ENCODE results near the gene GPBAR1.

The GPBAR1 gene

DNA sequence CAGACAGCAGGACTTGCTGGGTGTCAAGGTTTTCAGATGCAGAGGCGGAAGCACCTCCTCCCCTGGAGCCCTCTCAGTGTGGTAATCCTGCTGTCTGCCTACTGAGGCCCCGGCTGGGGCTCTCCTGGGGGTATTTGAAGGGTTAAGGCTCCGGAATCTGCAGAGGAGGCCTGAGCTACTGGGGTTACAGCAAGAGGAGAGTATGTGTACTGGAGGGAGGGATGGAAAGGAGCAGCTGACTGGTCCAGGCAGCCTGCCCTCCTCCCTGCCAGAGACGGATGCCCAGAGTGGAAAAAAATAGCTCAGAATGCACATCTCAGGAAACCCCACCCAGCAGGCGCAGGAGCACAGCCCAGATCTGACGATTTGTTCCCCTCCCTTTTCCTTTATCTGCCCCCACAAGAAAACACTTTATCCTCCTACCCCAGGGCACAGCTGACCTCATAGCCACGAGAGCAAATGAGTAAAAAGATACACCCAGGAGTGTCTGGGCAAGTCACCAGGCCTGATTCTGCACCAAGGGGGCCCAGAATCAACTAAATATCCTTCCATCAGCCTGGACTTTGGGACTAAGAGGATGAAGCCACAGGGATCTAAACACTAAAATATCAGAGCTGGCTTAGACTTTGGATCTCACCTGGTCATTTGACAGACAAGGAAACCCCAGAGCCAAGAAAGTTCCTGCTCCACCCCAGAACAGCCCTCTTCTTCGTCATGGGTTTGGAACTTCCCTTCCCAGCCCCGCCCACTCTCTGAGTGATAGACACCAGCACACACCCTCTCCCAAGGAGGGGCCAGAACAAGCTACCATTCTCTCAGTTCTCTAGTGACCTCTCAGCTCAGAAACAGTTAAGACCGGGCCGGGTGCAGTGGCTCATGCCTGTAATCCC lies 26.0 kb downstream of the GPBAR1 start:
- DNase-seq, result peak; percentile 89

DNA sequence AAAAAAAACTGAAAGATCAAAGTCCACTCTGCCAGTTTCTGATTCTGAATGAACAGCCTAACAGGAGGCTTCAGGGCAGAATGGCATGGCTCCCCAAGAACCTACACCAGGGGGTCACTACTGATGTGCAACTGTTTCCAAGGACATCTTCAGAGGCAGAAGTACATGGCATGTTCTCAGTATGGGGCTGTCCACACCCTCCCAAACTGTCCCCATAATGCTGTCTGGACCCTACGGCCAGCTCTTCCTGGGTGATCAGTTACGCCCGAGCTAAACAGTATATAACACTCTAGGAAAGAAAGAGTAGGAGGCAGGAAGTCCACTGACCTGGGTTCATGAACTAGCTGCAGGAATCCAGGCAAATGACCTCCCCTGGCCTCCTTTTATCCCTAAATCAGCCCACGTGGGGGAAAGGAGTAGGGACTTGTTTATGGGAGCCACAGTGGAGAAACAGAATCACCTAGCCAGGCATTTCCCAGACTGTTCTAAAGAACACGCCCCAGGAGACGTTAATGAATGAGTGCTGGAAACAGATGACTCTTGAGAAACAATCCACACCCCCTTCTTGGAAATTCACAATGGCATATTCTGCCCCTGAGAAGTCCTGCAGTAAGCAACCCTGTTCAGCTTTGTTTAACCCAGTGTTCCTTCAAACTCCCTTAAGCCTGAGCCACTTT lies 29.0 kb downstream of the GPBAR1 start:
- no peak for DNase-seq

DNA sequence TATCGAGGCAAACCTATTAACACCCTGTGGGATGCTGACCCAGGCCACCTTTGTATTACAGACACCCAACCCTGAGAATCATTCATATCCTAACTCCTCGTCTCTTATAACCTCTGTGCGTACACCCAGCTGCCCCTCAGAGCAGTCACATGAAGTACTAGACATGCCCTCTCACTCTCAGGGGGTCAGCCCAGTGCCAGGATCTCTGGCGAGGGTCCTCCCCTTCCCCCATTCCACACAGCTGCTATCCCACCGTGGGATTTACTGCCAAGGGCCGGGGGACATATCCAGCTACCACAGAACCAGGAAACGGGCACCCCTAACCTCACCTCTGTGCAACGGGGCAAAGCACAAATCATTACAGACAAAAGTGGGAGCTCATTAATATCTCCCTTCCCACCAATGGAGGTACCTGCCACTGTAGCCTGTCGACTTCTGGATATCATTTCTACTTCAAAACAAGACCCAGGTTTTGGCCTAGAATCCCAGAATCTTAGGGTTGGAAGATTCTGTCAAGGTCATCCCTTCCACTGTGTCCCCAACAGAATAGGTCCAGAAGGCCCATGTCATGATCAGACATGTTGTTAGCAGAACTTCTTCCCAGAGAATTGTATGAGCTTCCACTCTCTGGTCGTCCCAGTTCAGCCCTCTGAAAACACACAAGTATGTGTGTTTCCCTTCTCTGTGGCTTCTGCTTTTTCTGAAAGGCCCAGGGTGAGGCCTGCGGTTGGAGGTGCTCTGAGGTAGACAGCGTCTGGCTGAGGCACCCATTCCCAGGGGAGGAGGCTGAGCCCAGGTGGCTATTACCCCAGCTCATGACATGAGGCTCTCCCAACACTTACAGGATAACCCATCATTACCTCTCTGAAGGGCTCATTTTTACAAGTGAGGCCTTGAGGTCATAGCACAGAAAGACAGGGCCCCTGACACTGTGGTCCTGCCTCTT lies 29.8 kb downstream of the GPBAR1 start:
- no peak for DNase-seq

DNA sequence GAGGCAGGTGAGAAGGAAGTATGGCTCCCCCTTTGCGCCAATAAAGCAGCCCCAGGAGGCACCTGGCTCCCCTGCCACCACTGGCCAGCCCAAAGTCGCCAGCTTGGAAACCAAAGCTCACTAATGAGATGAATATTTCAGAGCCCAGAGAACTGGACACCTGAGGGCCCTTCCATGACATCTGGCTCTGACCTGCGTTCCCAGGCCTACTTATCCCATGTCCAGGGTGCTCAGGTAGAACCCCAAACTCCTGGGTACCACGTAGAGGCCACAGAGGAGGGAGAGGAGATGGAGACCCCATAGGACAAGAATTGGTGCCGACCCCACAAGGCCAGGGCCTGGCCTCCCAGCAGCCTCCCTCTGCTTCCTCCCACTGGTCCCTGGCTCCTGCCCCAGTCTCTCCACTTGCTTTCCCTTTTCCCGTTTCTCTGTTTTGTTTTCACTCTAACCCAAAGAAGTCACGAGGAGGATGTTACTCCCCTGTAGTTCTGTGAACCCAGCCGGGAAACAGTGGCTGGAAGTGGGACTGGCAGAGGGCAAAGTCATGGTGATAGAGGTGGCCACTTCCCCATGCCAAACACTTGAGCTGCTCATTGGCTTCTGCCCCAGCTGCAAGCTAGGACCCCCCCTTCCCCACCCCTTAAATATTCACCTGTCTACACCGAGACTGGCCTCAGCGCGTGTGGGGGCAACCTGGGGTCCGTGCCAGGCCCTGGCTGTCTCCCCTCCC lies 30.7 kb downstream of the GPBAR1 start:
- no peak for DNase-seq

DNA sequence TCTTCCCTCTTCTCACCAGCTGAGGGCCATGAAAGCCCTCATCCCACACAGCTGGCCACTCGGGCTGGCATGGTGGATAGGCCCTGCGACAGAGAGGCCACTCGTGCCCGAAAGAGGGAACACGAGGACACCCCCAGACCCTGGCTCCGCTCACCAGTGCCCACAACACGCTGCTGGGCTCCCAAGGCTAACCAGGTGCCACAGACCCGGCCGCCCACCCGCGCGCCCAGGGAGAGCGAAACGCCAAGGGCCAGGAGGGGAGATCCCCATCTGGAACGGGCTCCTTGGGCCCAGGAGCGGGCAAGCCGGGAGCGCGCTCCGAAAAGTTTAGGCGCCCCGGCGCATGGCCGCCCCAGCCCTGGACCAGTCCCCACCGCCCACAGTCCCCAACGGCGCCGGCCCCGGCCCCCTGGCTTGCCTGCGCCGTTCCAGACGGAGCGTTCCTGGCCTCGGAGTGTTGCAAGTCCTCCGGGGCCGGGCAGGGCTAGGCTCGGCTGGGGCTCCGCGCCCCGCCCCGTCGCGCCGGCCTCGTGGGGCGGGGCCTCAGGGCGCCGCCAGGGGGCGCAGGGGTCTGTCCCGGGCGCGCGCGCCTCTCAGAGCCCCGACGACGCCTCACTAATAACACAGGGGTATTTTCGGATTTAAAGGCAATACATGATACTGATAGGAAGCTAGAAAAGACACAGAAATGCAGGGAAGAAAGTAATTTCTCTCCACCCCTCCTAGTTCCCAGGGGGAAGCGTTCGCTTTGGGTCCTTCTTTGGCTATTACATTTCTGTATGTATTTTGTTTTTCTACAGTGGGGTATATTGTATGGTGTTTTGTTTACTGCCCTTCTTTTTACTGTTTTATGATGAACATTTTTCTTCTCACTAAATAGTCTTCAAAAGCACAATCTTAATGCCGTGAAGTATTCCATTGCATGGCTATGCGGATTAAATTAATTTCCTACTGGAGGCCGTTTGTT lies 31.5 kb downstream of the GPBAR1 start, which contains the start of gene TMBIM1:
TMBIM1 (minus strand) TSS at position 456 of the 967 bp plus-strand sequence. CDS start 10,362 bp downstream, outside the sequence.
- DNase-seq, result peak; percentile 16

DNA sequence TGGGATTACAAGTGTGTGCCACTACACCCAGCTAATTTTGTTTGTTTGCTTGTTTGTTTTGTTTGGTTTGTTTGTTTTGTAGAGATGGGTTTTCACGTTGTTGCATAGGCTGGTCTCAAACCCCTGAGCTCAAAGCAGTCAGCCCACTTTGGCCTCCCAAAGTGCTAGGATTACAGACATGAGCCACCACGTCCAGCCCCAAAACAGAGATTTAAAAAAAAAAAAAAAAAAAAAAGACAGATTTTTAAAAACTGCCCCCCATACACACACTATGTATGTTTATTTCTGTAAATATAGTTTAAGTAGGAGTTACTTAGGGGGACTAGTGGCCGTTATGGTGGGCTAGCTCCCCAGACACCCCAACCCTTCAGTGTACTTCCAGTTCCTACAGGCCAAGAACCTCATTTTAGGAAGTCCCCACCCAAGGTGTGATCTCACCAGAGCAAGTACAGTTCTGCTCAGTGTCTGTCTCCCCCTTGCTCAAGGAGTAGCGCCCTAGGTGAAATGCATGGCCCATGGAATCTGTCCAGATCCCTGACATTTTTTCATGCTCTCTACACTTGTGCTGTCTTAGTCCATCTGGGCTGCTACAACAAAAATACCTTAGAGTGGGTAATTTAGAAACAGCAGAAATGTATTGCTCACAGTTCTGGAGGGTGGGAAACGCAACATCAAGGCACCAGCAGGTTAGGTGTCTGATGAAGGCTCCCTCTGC lies 33.1 kb downstream of the GPBAR1 start:
- no peak for DNase-seq

DNA sequence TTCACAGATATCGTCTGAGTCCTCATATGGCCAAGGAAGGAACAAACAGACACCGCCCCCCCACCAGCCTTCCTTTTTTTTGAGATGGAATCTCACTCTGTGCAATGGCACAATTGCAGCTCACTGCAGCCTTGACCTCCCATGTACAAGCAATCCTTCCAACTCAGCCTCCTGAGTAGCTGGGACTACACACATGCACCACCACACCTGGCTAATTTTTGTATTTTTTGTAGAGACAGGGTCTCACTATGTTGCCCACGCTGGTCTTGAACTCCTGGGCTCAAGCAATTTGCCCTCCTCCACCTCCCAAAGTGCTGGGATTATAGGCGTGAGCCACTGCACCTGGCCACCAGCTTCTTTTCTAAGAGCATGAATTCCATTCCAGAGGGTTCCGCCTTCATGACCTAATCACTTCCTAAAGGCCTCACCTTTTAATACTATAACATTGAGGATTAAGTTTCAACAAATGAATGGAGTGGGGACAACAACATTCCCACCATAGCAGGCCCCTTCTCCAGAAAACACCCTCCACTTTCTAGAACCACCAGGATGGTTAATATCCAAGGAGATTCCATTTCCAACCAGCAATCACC lies 33.7 kb downstream of the GPBAR1 start:
- DNase-seq, result no peak

DNA sequence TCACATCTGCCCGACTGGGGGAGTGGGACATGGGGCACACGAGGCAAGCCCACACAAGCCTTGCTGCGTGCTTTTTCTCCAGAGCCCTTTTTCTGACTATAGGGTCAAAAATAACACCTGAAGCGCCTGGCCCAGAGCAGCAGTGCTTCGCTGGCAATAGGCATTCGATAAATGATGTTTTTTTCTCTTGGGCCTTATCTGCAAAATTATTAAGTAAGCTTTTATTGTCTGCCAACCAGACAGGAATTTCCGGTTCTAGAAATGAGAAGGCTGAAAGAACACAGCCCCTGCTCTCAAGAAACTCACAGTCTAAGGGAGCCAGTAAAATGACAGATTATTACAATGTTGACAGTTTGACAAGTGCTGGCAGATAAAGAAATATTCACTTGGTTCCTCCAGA lies 34.2 kb downstream of the GPBAR1 start:
- peak; percentile 18 for DNase-seq

DNA sequence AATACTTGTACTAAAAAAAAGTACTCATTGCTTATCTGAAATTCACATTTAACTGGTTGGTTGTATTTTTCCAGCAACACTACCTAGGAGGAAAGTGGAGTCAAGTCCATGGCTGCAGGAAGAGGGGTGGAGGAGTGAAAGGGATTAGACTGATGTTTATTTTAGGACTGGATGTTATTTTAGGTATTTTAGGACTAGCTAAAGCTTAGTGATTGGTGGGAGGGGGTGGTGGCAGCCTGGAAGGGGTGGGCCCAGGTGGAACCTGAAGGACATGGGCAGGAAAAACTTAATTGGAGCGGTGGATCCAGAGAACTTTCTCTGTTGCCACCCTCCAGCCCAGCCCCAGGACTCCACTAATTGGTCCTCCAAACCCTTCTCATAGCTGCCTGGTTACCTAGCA lies 35.4 kb downstream of the GPBAR1 start:
- no peak for DNase-seq

DNA sequence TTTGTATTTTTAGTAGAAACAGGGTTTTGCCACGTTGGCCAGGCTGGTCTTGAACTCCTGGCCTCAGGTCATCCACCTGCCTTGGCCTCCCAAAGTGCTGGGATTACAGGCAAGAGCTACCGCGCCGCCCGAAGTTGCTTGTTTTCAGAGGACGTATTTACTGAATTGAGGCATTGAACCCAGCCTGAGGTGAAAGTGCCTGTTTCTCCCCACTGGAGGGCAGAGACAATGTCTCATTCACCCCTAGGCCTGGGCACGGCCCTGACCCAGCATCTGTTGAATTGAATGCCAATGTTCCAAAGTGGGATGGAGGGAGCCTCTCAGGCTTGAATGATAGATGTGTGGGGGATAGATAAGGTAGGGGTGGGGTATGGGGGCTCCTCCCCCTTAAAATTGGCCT lies 36.0 kb downstream of the GPBAR1 start:
- DNase-seq, result no peak

DNA sequence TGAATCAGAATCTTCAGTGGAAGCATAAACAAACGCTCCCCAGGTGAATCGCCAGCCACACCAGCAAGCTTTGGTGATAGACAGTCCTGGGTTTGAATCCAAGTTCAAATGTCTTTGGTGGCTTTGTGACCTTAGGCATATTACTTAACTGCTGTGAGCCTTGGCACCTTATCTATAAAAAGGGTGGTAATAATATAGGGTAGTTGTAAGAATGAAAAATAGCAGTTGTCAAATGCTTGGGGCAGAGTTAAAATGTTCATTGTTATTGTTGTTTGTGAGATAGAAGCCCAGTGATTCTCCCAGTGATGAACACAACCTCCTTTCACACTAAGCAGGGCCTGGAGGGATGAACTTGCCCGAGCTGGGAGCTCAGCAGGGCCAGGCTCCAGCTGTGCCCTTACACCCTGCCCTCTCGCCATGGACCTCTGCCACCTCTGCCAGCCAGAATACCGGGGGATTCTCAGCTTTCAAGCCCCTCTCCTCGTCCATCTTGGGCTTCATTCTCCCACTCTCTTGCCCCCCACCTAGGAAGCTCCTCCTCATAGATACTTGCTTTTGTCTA lies 37.6 kb downstream of the GPBAR1 start:
- no peak for DNase-seq

DNA sequence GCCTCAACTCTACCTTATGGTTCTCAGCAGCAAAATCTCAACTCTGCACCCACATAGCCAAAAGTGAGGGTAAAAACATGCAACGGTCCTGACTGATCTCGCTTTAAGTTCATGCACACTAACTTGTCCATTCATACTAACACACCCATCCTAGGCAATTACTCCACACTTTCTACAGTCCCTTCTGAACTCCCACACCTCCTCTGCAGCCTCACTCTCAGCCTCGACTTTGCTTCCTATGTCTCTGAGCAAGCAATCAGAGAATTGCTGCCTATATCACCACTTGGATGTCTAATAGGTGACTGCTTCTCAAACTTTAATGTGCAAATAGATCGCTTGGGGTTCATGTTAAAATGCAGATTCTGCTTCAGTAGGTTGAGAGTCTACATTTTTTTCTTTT lies 39.3 kb downstream of the GPBAR1 start:
- no peak for DNase-seq

DNA sequence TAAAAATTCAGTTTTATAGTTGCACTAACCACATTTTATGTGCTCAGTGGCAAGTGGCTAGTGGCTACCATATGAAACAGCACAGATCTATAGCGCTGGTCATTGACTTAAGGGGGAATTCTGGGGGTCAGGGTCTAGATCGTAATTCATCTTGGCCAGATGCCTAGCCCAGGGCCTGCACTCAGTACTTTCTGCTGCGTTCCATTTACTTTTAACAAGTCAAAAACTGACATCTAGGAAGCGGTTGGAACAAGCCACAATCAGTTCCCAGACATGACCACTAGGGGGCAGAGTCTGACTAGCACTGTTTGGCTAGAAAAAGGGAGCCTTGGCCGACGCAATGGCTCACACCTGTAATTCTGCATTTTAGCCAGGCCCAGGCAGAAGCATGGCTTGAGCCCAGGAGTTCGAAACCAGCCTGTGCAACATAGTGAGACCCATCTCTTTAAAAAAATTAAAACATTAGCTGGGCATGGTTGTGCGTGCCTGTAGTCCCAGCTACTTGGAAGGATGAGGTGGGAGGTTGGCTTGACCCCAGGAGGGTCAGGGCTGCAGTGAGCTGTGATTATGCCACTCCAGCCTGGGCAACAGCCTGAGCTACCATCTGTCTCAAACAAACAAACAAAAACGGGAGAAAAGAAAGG lies 40.5 kb downstream of the GPBAR1 start:
- DNase-seq, result peak; percentile 35

DNA sequence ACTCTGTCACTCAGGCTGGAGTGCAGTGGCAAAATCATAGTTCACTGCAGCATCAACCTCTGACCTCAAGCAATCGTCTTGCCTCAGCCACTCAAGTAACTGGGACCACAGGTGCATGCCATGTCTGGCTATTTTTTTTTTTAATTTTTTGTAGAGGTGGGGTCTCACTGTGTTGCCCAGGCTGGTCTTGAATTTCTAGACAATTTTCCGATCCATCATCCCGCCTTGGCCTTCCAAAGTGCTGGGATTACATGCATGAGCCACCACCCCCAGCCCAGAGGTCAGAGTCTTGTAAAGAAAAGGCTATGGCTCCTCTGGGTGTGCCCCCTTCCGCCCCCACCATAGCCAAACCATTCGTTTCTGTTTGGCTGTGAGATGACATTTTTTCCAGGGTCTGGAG lies 44.6 kb downstream of the GPBAR1 start:
- DNase-seq, result no peak

DNA sequence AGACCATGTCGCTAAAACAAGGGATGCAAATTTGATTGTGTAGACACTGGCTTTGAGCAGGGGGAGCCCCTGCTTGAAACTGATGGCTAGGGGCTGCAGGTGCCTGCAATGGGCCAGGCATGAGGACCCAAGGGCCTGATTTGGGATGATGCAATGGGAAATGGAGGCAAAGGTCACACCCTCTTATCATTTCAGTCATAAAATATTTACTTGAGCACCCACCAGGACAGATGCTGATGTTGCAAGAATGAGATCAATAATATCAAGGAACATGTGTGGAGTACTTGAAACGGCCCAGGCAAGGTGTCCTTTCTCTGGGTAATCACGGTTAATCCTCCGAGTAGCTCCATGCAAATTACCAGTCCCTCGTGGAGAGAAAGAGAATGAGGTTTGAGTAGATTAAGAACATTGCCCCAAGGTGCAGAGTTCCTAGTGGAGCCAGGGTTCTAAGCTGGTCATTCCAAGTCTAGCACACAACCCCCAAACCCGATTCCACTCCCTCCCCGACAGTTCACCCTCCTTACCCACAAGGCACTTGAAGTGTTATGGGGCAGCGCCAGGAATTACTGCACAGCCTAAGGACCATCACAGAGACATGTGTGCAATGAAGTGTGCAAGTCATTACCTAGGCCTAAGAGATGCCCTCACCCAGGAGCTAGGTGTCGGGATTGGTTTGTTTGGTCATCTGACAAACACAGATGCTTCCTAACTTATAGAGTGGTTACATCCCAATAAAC lies 45.5 kb downstream of the GPBAR1 start:
- DNase-seq, result no peak

DNA sequence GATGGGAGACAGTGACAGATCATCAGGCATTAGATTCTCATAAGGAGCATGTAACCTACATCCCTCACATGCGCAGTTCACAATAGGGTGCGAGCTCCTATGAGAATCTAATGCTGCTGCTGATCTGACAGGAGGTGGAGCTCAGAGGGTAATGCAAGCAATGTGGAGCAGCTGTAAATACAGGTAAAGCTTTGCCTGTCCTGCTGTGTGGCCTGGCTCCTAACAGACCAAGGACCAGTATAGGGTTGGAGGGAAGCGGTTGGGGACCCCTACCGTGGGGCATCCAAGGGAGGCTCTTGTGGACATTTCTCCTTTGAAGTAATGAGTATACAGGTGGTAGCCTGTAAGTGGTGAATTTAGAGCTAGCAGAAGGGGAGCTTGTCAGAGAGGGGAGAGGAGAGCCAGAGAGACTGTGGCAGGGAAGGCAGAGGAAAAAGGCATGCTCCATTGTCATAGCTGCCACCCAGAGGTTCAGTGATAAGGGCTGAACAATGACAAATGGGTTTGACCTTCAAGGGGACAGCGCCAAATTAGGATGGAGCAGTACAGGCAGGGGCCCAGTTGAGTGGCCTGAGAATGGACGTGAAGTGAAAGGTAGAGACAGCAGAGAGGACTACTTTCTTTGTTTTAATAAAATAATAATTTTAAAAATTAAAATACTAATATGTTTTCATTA lies 46.7 kb downstream of the GPBAR1 start:
- DNase-seq, result no peak

DNA sequence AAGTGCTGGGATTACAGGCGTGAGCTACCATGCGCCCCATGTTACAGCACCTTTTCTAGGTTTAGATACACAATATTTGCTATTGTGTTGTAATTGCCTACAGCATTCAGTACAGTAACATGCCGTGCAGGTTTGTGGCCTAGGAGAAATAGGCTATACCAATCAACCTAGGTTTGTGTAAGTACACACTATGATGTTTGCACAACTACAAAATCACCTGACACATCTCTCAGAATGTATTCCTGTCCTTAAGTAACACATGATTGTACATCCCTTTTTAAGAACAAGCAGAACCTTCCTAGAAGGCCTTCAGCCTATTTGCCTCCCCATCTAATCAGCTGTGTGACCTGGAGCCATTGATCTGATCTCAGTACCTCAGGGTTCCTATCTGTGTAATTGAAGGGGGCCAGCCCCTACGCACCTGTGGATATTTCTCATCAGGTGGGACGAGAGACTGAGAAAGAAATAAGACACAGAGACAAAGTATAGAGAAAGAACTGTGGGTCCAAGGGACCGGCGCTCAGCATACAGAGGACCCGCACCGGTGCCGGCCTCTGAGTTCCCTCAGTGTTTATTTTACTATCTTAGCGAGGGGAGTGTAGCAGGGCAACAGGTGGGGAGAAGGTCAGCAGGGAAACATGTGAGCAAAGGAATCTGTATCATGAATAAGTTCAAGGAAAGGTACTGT lies 50.2 kb downstream of the GPBAR1 start:
- DNase-seq, result no peak
